Activated CD8-positive, alpha-beta T cell treated with anti-CD3 and anti-CD28 coated beads for 36 hours (primary cell): Measurements from ENCODE around the gene SYNRG. TPM values are rescaled to one million over a fixed set of nuclear protein-coding genes. Genes with fewer than 3 reads are reported as not detected.

Experiments used
- ATAC-seq: fragments of 200-7000 bp; cut with Tn5 transposase; one replicate; pipeline ENCODE4 v1.10.0; 2021; ENCODE audit warnings: mild to moderate bottlenecking, moderate library complexity
- CTCF ChIA-PET: fragments of 350-600 bp; sonication (Branson Sonifier 250); formaldehyde crosslinking; loops from one replicate; lab custom pipeline; 2021; ENCODE audit warnings: antibody characterized with exemption; lab: Charles Lee
- POLR2A ChIA-PET: fragments of 350-600 bp; sonication (Branson Sonifier 250); formaldehyde crosslinking; loops from one replicate; lab custom pipeline; 2021; ENCODE audit warnings: antibody characterized with exemption; lab: Charles Lee
- DNase-seq: peaks from one replicate; pipeline ENCODE4 v3.0.0-alpha.2; 2020
- H3K27ac Mint-ChIP-seq: one replicate; pipeline ENCODE4 v1.8.0; 2021; ENCODE audit warnings: mild to moderate bottlenecking, mixed read lengths
- H3K27me3 Mint-ChIP-seq: one replicate; pipeline ENCODE4 v1.8.0; 2021; ENCODE audit warnings: mixed read lengths
- H3K36me3 Mint-ChIP-seq: one replicate; pipeline ENCODE4 v1.8.0; 2021; ENCODE audit warnings: low read depth, mixed read lengths
- H3K4me1 Mint-ChIP-seq: one replicate; pipeline ENCODE4 v1.8.0; 2021; ENCODE audit warnings: low read depth, mixed read lengths
- H3K4me3 Mint-ChIP-seq: one replicate; pipeline ENCODE4 v1.8.0; 2021; ENCODE audit warnings: mild to moderate bottlenecking, moderate library complexity, mixed read lengths
- H3K9me3 Mint-ChIP-seq: one replicate; pipeline ENCODE4 v1.8.0; 2021; ENCODE audit warnings: mixed read lengths
- CTCF ChIP-seq: fragments of 200-600 bp; IDR thresholded peaks from one replicate; pipeline ENCODE4 v1.8.0; 2022; ENCODE audit warnings: antibody characterized with exemption, mild to moderate bottlenecking
- intact Hi-C: fragments of 100-400 bp; cut with micrococcal nuclease; formaldehyde crosslinking; loops from one replicate; pipeline ENCODE4 v1.10.0; 2022
- total RNA-seq, 2 experiments: library from RNA; stranded (reverse); gene quantifications; one replicate each; pipeline ENCODE4 v1.2.3, GENCODE V29; 2021

The SYNRG gene
- total RNA-seq, 2 experiments from 2014 or later: 35.4 to 43.1 TPM

DNA sequence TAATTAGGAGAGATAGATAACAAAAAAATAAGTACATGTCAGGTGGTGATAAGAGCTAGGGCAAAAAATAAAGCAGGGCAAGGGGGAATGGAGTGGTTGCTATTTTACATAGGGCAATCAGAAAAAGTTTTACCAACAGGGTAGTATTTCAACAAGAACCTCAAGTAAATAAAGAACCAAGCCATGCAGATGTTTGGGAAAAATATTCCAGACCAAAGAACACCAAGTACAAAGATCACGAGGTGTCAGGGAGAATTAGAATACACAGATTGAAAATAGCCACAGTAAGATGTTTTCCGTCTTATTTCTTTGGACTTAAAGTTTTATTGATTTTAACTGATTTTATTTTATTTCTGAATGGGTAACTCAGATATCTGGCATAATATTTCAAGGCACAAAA lies 11.1 kb downstream of the SYNRG start:
- peaks cover 42% of the 10 kb centered on the region for H3K4me1 Mint-ChIP-seq
- no peak for ATAC-seq
- no peak for TF ChIP-seq CTCF
- peak overlapping the region; percentile 6 for H3K27ac Mint-ChIP-seq
- peaks cover 42% of the 10 kb centered on the region for H3K36me3 Mint-ChIP-seq
- intact Hi-C loops: no loop called here
- no peaks in the 10 kb centered on the region for H3K9me3 Mint-ChIP-seq
- no peak overlapping the region for H3K4me3 Mint-ChIP-seq
- DNase-seq: no peak
- H3K27me3 Mint-ChIP-seq: no peaks in the 10 kb centered on the region
- CTCF ChIA-PET: no interaction called here
- POLR2A ChIA-PET: no interaction called here

- ChIA-PET POLR2A (no interaction called here), CTCF (interaction anchor here (1.0 to 1.7 kb wide), 3 partner anchors 10 to 65 kb away, joined by 3 to 4 read pairs (median 4); no protein-coding TSS in a partner anchor)
- no peak overlapping the region for H3K4me3 Mint-ChIP-seq
- peaks cover 43% of the 10 kb centered on the region for H3K36me3 Mint-ChIP-seq
- no peak overlapping the region for H3K27ac Mint-ChIP-seq
- H3K4me1 Mint-ChIP-seq: peaks cover 56% of the 10 kb centered on the region
- DNase-seq: no peak
- H3K9me3 Mint-ChIP-seq: no peaks in the 10 kb centered on the region
- TF ChIP-seq CTCF: no peak
- no peak for ATAC-seq
- H3K27me3 Mint-ChIP-seq: no peaks in the 10 kb centered on the region
- intact Hi-C loops: no loop called here
Observed at GRCh38 chr17:37592291-37592690, 16.9 kb downstream of the SYNRG start.

GRCh38 chr17:37585066-37585465 lies 24.2 kb downstream of the SYNRG start:
- DNase-seq: no peak
- Mint-ChIP-seq H3K4me1 (peaks cover 16% of the 10 kb centered on the region), H3K36me3 (peaks cover 12% of the 10 kb centered on the region), H3K27ac (no peak overlapping the region), H3K9me3 (no peaks in the 10 kb centered on the region), H3K4me3 (no peak overlapping the region), H3K27me3 (no peaks in the 10 kb centered on the region)
- ChIA-PET POLR2A (interaction anchor here (1.5 kb wide), 2 partner anchors 16 to 19 kb away, joined by 3 to 4 read pairs; no protein-coding TSS in a partner anchor), CTCF (interaction anchor here (1.6 kb wide), 1 partner anchor 26 kb away, joined by 3 read pairs; no protein-coding TSS in a partner anchor)
- ATAC-seq: no peak
- TF ChIP-seq CTCF: no peak
- intact Hi-C loops: no loop called here

DNA sequence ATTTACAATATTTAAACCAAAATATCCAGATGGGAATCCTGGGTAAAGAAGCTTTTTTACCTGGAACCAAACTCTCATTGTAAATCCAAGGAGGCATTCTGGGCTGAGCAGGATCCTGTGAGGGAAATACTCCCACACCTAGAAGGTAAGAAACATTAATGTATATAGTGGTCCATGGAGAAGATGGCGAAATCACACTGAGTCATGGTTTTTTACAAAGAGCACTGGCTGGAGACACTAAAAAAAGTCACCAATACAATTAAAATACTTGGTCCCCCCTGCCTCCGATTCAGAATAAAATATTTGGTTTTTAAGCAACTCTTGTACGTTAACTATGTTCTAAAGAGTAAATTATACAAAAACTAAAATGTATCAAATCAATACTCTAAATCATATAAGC lies 32.9 kb downstream of the SYNRG start:
- ChIA-PET POLR2A (no interaction called here), CTCF (interaction anchor here (0.8 kb wide), 1 partner anchor 20 kb away, joined by 3 read pairs; no protein-coding TSS in a partner anchor)
- intact Hi-C loops: no loop called here

More for the DNA sequence above, 32.9 kb downstream of the SYNRG start:
- Mint-ChIP-seq H3K27me3 (no peaks in the 10 kb centered on the region), H3K4me3 (no peak overlapping the region), H3K4me1 (peaks cover 9% of the 10 kb centered on the region), H3K9me3 (peaks cover 2% of the 10 kb centered on the region), H3K27ac (no peak overlapping the region), H3K36me3 (peaks cover 28% of the 10 kb centered on the region)
- no peak for DNase-seq
- TF ChIP-seq CTCF: no peak
- ATAC-seq: no peak
